Testis (tissue), 2 donors: Measurements from ENCODE around the gene MAPK1IP1L.

Source experiments
- POLR2A ChIP-seq: fragments of 450-650 bp; IDR thresholded peaks from one replicate; pipeline ENCODE4 v1.6.1; 2017; ENCODE audit warnings: antibody characterized with exemption, mild to moderate bottlenecking, moderate library complexity
- TF ChIP-seq, protein P1 (sequence below), 3 experiments: fragments of 450-650 bp in 2 of 3; fragments of 200-600 bp in 1 of 3; sonication (generic) in 1 of 3; IDR thresholded peaks; one replicate each; pipeline ENCODE4 v1.5.1; 2016 to 2019; ENCODE audit warnings: antibody characterized with exemption in 3 of 3, mild to moderate bottlenecking in 2 of 3, moderate library complexity in 1 of 3

DNA sequence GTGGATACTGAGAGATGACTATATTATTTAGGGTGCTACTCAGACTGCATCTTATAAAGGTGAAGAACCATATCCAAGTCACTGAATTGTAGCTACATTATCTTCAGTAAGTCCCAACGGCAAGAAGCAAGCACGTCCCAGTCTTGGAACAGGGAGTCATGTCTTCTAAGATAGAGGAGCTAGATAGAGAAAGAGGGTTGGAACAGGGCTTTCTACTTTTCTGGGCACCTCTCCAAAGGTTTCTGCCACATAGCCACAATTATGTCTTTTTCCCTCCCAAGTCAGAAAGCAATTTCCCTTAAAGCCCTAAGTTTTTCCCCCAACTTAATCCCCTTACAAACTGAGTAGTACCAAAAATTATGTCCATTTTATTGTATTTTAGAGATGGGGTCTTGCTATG, 22.4 kb downstream of the MAPK1IP1L start:
- TF ChIP-seq, protein P1, sequence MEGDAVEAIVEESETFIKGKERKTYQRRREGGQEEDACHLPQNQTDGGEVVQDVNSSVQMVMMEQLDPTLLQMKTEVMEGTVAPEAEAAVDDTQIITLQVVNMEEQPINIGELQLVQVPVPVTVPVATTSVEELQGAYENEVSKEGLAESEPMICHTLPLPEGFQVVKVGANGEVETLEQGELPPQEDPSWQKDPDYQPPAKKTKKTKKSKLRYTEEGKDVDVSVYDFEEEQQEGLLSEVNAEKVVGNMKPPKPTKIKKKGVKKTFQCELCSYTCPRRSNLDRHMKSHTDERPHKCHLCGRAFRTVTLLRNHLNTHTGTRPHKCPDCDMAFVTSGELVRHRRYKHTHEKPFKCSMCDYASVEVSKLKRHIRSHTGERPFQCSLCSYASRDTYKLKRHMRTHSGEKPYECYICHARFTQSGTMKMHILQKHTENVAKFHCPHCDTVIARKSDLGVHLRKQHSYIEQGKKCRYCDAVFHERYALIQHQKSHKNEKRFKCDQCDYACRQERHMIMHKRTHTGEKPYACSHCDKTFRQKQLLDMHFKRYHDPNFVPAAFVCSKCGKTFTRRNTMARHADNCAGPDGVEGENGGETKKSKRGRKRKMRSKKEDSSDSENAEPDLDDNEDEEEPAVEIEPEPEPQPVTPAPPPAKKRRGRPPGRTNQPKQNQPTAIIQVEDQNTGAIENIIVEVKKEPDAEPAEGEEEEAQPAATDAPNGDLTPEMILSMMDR (IDR thresholded peaks at IDR 0.05) = no peak
- TF ChIP-seq POLR2A = no peak
